HG03159 (cell line): ENCODE measurements around the gene ZNF80.

Experiments
- ATAC-seq: cut with Tn5 transposase; IDR thresholded peaks from one replicate; pipeline ENCODE4 v1.9.1; 2021; ENCODE audit warnings: mild to moderate bottlenecking, moderate library complexity; ENCODE audit not compliant: unreplicated experiment

The ZNF80 gene

GRCh38 chr3:114221165-114221880, 16.1 kb downstream of the ZNF80 start:
- no peak for ATAC-seq

GRCh38 chr3:114219741-114220140, 17.6 kb downstream of the ZNF80 start:
- no peak for ATAC-seq

GRCh38 chr3:114218578-114219185, 18.7 kb downstream of the ZNF80 start:
- no peak for ATAC-seq

DNA sequence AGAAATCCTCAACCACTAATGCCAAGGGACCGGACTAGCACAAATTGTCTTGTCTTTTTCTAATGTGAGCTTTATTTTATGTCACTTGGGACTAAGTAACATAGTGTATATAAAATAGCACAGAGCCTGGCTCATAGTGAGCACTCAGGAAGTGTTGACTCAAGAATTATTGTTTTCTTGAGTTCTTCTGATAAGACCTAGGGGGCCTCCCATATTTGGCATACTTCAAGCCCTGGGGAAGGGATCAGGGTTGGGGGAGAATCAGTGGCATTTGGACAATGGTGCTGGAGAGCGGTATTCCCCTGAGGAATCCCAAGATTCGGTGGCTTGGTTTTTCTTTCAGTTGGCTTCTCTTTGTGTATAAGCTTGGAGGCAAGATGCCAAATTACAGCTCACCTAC, 19.4 kb downstream of the ZNF80 start:
- no peak for ATAC-seq

- no peak for ATAC-seq
Measured at GRCh38 chr3:114217266-114217665, 20.1 kb downstream of the ZNF80 start.

DNA sequence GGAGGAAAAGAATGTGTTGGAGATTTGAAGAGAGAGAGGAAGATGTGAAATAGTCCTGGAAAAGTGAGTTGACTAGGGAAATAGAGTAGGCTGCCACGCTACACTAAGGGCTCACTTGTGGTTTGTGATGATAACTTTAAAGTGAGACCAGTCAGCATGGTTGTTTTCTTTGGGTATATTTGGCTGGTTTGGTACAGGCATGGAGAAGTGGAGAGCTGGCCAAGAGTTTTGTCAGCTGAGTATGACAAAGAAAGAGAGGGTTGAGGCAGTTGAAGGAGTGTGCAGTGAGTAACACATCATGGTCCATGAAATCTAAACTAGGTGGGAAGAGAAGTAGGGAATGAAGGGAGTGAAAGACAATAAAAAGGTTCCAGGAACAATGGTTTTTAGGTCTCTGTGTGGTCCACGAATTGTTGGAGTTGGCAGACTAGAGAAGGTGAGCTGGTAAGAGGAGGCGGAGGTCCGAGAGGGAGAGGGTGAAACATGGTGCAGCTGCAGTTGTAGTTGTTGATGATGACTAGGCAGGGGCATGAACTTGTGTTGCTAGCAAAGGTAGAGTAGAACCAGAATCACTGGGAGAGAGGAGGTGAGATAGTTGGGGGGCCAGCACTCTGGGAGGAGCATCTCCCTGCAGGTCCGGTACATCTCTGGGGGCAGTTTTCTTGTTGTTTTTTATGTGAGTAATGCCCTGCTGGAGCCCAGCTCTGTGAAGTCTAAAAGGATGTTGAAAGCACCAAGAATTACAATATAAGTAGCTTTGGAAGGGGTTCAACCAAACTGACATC, 21.0 kb downstream of the ZNF80 start:
- no peak for ATAC-seq

GRCh38 chr3:114214542-114215341, 22.6 kb downstream of the ZNF80 start:
- ATAC-seq: peak; percentile 24

GRCh38 chr3:114213627-114214541, 23.5 kb downstream of the ZNF80 start:
- ATAC-seq: peak; percentile 85

GRCh38 chr3:114213292-114213626, 24.1 kb downstream of the ZNF80 start:
- peak; percentile 8 for ATAC-seq

DNA sequence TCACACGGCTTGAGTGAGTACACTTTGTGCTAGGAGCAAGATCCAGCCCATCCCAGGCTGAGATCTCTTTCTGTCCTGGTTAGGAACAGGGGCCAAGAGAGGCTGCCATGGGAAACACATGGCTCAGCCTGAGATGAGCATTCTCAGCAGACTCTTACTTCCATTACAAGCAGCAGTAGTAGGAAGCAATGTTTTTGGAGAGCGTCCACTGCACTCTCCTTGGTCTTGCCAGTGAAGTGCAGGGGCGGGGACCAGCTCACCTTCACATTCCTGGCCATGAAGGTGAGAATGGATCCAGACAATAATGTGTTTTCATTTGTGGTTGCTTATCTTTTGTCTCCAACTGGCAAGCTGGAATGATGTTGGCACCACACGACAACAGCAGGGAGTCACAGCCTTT, 24.7 kb downstream of the ZNF80 start:
- no peak for ATAC-seq

- ATAC-seq: peak; percentile 94
Measured at GRCh38 chr3:114207768-114208167, 29.6 kb downstream of the ZNF80 start.

GRCh38 chr3:114206342-114206741, 31.0 kb downstream of the ZNF80 start:
- no peak for ATAC-seq

DNA sequence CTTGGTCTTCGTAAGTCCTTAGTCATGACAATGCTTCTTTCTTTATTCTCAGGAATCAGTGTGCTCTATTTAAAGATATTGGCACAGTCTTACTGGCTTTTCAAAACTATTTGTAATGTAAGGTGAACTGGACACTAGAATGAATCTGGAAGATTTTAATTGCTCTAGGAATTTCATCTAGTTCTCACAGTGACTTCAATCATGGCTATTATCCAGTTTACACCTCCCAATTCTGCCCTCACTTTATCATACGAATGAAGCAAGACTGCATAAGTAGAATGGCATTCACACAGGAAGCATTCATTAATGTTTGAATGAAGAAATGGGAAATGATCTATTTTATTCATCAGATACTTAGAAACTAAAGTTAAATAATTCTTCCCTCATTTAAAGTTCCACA, 31.8 kb downstream of the ZNF80 start:
- ATAC-seq: no peak

DNA sequence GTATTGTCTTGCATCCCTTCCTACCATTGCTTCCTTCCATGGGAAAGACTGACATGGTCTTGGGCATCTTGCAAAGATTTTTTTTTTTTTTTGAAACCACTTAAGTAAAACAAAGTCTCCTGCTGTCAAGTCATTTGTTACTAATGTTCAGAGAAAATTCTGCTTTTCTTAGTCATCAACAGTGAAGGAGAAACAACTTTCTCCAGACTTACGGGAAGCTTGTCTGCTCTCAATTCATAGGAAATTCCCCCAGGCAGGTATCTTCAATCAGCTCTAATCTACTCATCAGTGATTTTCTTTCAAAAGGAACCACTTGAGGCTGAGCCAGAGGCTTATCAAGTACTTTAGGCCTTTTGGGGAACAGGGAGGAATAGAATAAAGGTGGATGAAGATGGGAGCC, 42.6 kb downstream of the ZNF80 start:
- no peak for ATAC-seq

GRCh38 chr3:114192136-114192535, 45.2 kb downstream of the ZNF80 start:
- ATAC-seq: no peak

DNA sequence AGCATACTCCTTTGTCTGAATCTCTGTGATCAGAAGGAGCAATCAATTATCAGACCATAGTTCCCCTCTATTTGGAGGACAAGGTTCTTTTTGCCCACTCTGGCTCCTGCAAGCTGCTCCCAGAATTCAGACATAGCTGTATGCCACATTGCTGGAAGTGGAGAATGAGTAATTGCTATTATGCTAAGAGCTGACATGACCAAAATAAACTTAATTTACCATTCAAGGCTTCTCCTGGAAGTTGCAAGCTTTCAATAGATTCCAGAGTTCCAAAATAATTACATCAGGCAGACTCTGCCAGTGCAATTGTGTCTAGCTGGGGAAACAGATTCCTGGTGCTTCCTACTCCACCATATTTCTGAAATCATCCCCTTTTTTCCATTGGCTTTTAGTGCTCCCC, 50.9 kb downstream of the ZNF80 start:
- no peak for ATAC-seq
